NCI-H526 treated with DMSO at 0.1 percent for 48 hours (cell line): ENCODE measurements around the gene JUP.

Experiments used
- DNase-seq: peaks from one replicate; lab custom pipeline; 2025; lab: John Stamatoyannopoulos, UW

Gene JUP

GRCh38 chr17:41758601-41759000, 27.9 kb downstream of the JUP start:
- no peak for DNase-seq

GRCh38 chr17:41754066-41754465, 32.4 kb downstream of the JUP start:
- no peak for DNase-seq

- no peak for DNase-seq
Measured at GRCh38 chr17:41751288-41751687, 35.2 kb downstream of the JUP start.

GRCh38 chr17:41750862-41751261, 35.6 kb downstream of the JUP start:
- DNase-seq: no peak

GRCh38 chr17:41748275-41748674, 38.2 kb downstream of the JUP start:
- DNase-seq: no peak

- no peak for DNase-seq
Measured at GRCh38 chr17:41741709-41742108, 44.8 kb downstream of the JUP start.

GRCh38 chr17:41740506-41740905, 46.0 kb downstream of the JUP start:
- DNase-seq: no peak

- no peak for DNase-seq
Measured at GRCh38 chr17:41739661-41740352, 46.7 kb downstream of the JUP start.

GRCh38 chr17:41738801-41739112, 47.8 kb downstream of the JUP start:
- no peak for DNase-seq

GRCh38 chr17:41738077-41738800, 48.3 kb downstream of the JUP start:
- DNase-seq: peak; percentile 57

GRCh38 chr17:41737680-41738023, 48.9 kb downstream of the JUP start:
- DNase-seq: no peak

- DNase-seq: no peak
Measured at GRCh38 chr17:41736983-41737679, 49.4 kb downstream of the JUP start.

GRCh38 chr17:41735744-41736143, 50.8 kb downstream of the JUP start:
- no peak for DNase-seq

- DNase-seq: no peak
Measured at GRCh38 chr17:41734949-41735313, 51.6 kb downstream of the JUP start.

GRCh38 chr17:41734139-41734948, 52.2 kb downstream of the JUP start, which contains the start of gene HAP1:
Gene HAP1, minus strand, starts transcription at chr17:41734643. Its CDS starts 9 bp downstream, at chr17:41734634.
- DNase-seq: peak; percentile 48

- DNase-seq: no peak
Measured at GRCh38 chr17:41733348-41734138, 53.0 kb downstream of the JUP start.

- DNase-seq: no peak
Measured at GRCh38 chr17:41731836-41732235, 54.7 kb downstream of the JUP start.

GRCh38 chr17:41730479-41730878, 56.0 kb downstream of the JUP start:
- DNase-seq: no peak

GRCh38 chr17:41728056-41728455, 58.5 kb downstream of the JUP start:
- no peak for DNase-seq

GRCh38 chr17:41725134-41725533, 61.4 kb downstream of the JUP start:
- DNase-seq: no peak

GRCh38 chr17:41724476-41725050, 61.9 kb downstream of the JUP start:
- peak; percentile 96 for DNase-seq
